HG03342 (cell line): ENCODE data around the gene DMRTA2.

ENCODE experiments used
- ATAC-seq: cut with Tn5 transposase; IDR thresholded peaks from one replicate; pipeline ENCODE4 v1.9.1; 2021; ENCODE audit warnings: mild to moderate bottlenecking, moderate library complexity; ENCODE audit not compliant: unreplicated experiment

The DMRTA2 gene

GRCh38 chr1:50422946-50423669, at the start of gene DMRTA2:
Gene DMRTA2, minus strand, starts transcription at chr1:50423443. Its CDS starts 1,907 bp downstream, at chr1:50421536.
- ATAC-seq, result no peak

- no peak for ATAC-seq
Measured at GRCh38 chr1:50471967-50472366, 48.7 kb upstream of the DMRTA2 start.

GRCh38 chr1:50462964-50463363, 39.7 kb upstream of the DMRTA2 start:
- ATAC-seq, result no peak

GRCh38 chr1:50458507-50458906, 35.3 kb upstream of the DMRTA2 start:
- ATAC-seq, result no peak

GRCh38 chr1:50454911-50455310, 31.7 kb upstream of the DMRTA2 start:
- ATAC-seq, result no peak

- ATAC-seq, result no peak
Measured at GRCh38 chr1:50453266-50453665, 30.0 kb upstream of the DMRTA2 start.

- ATAC-seq, result no peak
Measured at GRCh38 chr1:50452700-50453099, 29.5 kb upstream of the DMRTA2 start.

- ATAC-seq, result no peak
Measured at GRCh38 chr1:50450861-50451653, 27.8 kb upstream of the DMRTA2 start.

GRCh38 chr1:50447961-50448360, 24.7 kb upstream of the DMRTA2 start:
- no peak for ATAC-seq

GRCh38 chr1:50441183-50441582, 17.9 kb upstream of the DMRTA2 start:
- no peak for ATAC-seq

GRCh38 chr1:50438945-50439344, 15.7 kb upstream of the DMRTA2 start:
- no peak for ATAC-seq

GRCh38 chr1:50436489-50436888, 13.2 kb upstream of the DMRTA2 start:
- ATAC-seq, result no peak

- ATAC-seq, result no peak
Measured at GRCh38 chr1:50430010-50430405, 6.8 kb upstream of the DMRTA2 start.

GRCh38 chr1:50427818-50428779, 4.9 kb upstream of the DMRTA2 start:
- no peak for ATAC-seq

- no peak for ATAC-seq
Measured at GRCh38 chr1:50427086-50427817, 4.0 kb upstream of the DMRTA2 start.

GRCh38 chr1:50426702-50427085, 3.5 kb upstream of the DMRTA2 start:
- ATAC-seq, result no peak

GRCh38 chr1:50426108-50426700, 3.0 kb upstream of the DMRTA2 start:
- ATAC-seq, result no peak

- ATAC-seq, result no peak
Measured at GRCh38 chr1:50425376-50426107, 2.3 kb upstream of the DMRTA2 start.

- no peak for ATAC-seq
Measured at GRCh38 chr1:50424884-50425375, 1.7 kb upstream of the DMRTA2 start.
